NCI-H526 (cell line): ENCODE data around the gene ZNF385C.
"Not testable (repeated sequence)": the region's sequence is repeated elsewhere in the genome, so short reads cannot be mapped to it uniquely, and the experiment has no call there.

Experiments
- DNase-seq, 2 experiments: peaks; one replicate each; lab custom pipeline; 2025; lab: John Stamatoyannopoulos, UW

ZNF385C gene

GRCh38 chr17:42019509-42020404, 78.5 kb downstream of the ZNF385C start, which contains the start of gene NKIRAS2:
Gene NKIRAS2, plus strand, starts transcription at chr17:42020090. Its CDS starts 1,488 bp downstream, at chr17:42021578.
- DNase-seq, result peak; percentile 83 to 95

DNA sequence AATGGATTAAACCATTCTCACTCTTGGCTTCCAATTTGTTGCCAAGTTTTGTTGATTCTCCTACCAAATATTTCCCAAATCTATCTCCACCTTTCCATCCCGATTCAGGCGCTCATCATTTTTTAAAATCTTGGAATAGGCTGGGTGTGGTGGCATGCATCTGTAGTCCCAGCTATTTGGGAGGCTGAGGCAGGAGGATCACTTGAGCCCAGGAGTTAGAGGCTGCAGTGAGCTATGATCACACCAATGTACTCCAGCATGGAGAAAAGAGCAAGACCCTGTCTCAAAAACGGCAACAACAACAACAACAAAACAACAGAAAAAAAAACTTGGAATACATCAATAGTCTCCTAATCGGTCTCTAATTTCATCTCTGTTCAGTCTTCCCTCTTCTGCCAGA, 79.3 kb downstream of the ZNF385C start:
- DNase-seq, result no peak

GRCh38 chr17:42018339-42018738, 79.9 kb downstream of the ZNF385C start:
- no peak for DNase-seq

GRCh38 chr17:42017866-42018200, 80.4 kb downstream of the ZNF385C start:
- no peak for DNase-seq

GRCh38 chr17:42016941-42017865, 81.1 kb downstream of the ZNF385C start, which contains the start of gene DNAJC7:
Gene DNAJC7, minus strand, starts transcription at chr17:42017439. Its CDS starts 23 bp downstream, at chr17:42017416.
- DNase-seq, result peak; percentile 90 to 97

DNA sequence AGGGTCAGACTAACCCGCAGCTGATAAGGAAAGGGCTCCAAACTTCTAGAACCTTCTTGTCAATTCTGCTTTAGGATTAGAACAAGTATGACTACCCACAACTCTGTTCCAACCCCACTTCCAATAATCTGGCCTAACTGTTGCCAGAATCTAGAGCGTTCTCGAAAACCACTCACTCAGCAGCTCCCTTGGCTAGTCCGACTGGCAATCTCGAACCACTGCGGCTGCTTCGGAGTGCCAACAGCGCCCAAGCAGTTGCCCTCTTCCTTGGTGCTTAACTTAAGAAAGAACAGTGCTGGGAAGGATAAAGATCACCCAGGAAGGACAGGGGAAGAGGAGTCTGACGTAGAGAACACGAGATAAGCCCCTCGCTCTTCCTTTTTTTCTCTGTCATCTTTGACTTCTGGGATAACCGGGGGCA, 81.9 kb downstream of the ZNF385C start:
- no peak for DNase-seq

DNA sequence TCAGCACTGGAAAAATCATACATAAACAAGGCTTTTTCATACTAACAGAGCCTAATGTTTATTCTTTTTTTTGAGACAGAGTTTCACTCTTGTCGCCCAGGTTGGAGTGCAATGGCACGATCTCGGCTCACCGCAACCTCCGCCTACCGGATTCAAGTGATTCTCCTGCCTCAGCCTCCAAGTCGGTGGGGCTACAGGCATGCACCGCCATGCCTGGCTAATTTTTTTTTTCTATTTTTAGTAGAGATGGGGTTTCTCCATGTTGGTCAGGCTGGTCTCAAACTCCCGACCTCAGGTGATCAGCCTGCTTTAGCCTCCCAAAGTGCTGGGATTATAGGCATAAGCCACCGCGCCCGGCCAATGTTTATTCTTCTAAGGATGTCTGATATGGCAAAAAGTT, 84.5 kb downstream of the ZNF385C start:
- DNase-seq, result not testable (repeated sequence)

- not testable (repeated sequence) for DNase-seq
Observed at GRCh38 chr17:42012363-42012762, 85.9 kb downstream of the ZNF385C start.

DNA sequence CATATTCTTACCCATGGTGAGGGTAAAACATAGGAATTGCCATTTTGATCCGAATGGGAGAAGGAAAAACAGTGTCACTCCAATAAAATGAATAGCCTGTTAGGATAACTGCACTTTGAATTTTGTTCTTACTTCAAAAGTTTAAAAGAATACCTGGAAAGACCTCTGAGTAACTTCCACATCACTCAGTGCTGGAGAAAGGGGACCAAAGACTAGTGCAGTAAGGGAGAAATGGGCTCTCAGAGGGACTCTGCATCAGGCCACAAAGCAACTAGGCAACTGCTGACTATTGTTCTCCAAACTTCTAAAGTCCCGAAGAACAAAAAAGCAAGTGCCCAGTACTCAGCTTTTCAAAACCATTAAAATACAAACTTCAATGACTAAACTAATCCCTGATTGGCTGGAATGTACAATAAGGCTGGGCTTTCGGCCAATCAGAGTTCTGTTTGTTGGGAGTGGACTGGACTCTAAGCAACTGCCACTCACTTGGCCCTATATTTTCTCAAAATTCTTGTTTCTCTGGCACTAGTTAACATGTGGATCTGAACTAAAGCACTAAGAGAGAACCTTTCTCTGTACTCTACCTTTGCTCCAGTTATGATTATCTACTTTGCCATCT, 87.3 kb downstream of the ZNF385C start:
- DNase-seq, result no peak

GRCh38 chr17:42010266-42010680, 88.0 kb downstream of the ZNF385C start:
- not testable (repeated sequence) for DNase-seq

GRCh38 chr17:42009170-42009569, 89.1 kb downstream of the ZNF385C start:
- DNase-seq, result no peak

- no peak for DNase-seq
Observed at GRCh38 chr17:42005166-42005565, 93.1 kb downstream of the ZNF385C start.

DNA sequence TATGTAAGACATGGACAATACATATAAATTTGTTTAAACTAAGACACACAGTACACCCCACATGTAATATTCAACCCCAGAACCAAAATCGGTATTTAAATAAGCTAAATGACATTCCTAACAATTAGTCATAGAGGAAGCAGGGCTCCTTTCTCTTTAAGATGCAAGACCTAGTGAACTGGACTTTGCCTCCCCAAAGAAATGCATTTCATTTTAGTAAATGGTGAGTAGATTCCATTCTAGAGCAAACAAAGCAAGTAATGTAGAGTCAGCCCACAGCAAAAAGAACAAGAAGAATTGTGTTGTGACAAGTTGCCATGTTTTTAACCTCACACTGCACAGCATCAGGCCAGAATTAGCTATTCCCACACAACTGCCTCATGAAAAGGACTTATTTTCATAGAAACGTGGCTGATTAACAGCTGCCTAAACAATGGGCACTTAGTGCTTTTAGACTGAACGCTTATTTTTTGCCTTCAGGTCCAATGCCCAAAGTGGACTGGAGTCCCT, 95.4 kb downstream of the ZNF385C start:
- no peak for DNase-seq

GRCh38 chr17:42002175-42002791, 96.0 kb downstream of the ZNF385C start:
- DNase-seq, result no peak

- DNase-seq, result no peak
Observed at GRCh38 chr17:42001729-42002128, 96.5 kb downstream of the ZNF385C start.

DNA sequence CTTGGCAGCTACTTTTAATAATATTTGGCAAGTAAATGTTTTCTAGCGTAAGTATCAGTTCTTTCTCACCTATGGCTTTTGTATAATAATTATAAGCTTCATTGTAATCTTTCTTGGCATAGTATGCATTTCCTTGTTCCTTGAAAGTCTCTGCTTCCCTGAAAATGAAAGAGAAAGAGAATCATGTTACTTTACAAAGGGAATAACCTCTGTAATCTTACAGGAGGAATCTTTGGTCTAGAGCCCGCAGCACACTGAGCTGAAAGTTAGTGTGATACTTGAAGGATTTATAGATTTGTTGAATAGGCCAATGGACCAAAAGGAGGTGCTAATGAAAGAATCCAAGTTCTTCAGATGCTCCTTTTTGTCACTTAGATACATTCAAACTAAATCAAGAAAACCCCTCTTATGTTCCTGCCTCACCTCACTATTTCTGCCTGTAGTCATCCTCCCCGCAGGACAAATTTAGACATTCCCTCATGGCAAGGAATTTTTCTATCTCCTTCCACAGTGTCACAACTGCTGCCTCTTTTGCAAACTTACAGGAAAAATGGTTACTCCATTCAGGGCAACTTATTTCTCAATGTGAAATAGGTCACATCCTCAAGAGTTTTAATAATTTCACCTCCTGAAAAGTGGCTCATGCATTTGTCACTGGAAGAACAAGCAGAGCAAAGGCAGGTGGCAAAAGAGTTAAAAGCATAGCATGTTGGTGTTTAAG, 97.7 kb downstream of the ZNF385C start:
- no peak for DNase-seq

- no peak for DNase-seq
Observed at GRCh38 chr17:41998497-41998896, 99.8 kb downstream of the ZNF385C start.

- DNase-seq, result no peak
Observed at GRCh38 chr17:41996855-41997164, 101.5 kb downstream of the ZNF385C start.

- no peak for DNase-seq
Observed at GRCh38 chr17:41992576-41992975, 105.7 kb downstream of the ZNF385C start.

GRCh38 chr17:41989702-41990419, 108.4 kb downstream of the ZNF385C start:
- no peak for DNase-seq
